Measurements from ENCODE around the gene ABHD12.

The ABHD12 gene

DNA sequence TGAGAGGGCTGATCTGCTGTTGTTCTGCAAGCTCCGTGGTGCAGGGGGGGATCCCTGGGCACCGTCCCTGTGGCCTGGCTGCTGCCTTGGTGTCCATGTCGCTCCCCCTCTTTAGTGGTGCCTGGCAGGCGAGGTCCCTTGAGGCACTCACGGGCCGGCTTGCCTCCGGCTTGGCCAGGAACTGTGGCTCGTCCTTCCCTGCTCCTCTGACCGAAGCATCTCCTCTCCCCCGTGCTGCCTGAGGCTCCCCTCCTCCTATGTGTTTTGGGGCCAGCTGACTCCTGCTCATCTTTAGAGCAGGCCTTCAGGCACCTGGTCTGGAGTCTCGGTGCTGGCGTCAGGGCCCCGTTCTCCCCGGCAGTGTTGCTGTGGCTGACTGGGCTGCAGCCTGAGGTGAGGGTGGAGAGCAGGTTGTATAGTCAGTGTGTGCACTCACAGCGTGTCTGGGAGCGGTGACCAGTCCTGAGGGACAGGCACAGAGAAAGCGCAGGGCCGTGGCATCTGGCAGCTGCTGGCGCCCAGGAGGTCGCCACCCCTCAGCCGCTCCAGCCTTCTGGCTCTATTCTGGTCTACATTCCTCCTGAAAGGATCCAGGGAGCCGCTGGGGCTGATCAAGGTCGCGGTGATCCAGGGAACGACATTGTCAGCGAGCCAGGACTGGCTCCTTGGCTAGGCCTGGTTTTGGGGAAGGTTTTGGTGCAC, 99.1 kb downstream of the ABHD12 start:
- no peak overlapping the region for H3K4me3 ChIP-seq (replicated peaks; ENCODE audit: insufficient read depth, low read length)
- no peaks in the 10 kb centered on the region for H3K27me3 ChIP-seq (ENCODE audit: insufficient read depth, poor library complexity, severe bottlenecking)
- no peak overlapping the region for H3K27ac ChIP-seq (replicated peaks)
- TF ChIP-seq, protein P1, sequence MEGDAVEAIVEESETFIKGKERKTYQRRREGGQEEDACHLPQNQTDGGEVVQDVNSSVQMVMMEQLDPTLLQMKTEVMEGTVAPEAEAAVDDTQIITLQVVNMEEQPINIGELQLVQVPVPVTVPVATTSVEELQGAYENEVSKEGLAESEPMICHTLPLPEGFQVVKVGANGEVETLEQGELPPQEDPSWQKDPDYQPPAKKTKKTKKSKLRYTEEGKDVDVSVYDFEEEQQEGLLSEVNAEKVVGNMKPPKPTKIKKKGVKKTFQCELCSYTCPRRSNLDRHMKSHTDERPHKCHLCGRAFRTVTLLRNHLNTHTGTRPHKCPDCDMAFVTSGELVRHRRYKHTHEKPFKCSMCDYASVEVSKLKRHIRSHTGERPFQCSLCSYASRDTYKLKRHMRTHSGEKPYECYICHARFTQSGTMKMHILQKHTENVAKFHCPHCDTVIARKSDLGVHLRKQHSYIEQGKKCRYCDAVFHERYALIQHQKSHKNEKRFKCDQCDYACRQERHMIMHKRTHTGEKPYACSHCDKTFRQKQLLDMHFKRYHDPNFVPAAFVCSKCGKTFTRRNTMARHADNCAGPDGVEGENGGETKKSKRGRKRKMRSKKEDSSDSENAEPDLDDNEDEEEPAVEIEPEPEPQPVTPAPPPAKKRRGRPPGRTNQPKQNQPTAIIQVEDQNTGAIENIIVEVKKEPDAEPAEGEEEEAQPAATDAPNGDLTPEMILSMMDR (IDR thresholded peaks at IDR 0.05; ENCODE audit: insufficient read depth, low read length): no peak
- TF ChIP-seq POLR2AphosphoS5 (IDR thresholded peaks at IDR 0.05; ENCODE audit: low read depth): no peak
- TF ChIP-seq, protein P2, sequence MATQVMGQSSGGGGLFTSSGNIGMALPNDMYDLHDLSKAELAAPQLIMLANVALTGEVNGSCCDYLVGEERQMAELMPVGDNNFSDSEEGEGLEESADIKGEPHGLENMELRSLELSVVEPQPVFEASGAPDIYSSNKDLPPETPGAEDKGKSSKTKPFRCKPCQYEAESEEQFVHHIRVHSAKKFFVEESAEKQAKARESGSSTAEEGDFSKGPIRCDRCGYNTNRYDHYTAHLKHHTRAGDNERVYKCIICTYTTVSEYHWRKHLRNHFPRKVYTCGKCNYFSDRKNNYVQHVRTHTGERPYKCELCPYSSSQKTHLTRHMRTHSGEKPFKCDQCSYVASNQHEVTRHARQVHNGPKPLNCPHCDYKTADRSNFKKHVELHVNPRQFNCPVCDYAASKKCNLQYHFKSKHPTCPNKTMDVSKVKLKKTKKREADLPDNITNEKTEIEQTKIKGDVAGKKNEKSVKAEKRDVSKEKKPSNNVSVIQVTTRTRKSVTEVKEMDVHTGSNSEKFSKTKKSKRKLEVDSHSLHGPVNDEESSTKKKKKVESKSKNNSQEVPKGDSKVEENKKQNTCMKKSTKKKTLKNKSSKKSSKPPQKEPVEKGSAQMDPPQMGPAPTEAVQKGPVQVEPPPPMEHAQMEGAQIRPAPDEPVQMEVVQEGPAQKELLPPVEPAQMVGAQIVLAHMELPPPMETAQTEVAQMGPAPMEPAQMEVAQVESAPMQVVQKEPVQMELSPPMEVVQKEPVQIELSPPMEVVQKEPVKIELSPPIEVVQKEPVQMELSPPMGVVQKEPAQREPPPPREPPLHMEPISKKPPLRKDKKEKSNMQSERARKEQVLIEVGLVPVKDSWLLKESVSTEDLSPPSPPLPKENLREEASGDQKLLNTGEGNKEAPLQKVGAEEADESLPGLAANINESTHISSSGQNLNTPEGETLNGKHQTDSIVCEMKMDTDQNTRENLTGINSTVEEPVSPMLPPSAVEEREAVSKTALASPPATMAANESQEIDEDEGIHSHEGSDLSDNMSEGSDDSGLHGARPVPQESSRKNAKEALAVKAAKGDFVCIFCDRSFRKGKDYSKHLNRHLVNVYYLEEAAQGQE (IDR thresholded peaks at IDR 0.05; ENCODE audit: insufficient replicate concordance, low read depth): no peak
- DNase-seq (ENCODE audit: low read depth in 1 of 2, low spot score in 1 of 2): no peak

DNA sequence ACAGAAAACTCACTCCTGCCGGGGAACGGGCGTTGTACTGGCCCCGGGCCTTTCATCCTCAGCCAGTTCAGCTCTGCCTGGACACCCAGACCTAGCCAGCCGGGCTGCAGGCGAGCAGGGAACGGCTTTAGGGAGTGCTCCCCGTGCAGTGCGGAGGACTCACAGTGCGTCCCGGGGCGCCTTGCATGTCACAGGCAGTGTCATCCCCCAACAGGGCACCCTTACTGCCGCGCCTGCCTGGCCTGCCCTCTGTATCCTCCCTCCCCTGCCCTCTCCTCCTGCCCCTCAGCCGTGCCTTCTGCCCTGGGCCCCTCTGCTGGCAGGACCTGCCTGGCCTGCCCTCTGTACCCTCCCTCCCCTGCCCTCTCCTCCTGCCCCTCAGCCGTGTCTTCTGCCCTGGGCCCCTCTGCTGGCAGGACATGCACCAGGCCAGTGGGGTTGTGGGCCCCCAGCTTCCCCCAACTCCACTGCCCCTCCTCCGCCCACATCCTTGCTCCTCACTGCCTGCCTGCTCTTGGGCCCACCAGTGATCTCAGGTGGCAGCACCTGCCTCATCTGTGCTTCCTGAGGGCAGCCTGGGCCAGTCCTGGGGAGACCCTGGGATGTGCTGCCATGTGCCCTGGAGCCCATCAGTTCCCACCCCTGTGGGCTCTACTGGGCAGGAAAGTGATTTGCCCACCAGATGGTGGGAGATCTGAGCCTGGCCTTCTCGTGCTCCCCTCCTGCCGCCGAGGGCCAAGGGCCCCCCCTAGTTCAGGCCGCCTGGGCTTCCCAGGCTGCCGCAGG, 99.8 kb downstream of the ABHD12 start:
- Histone ChIP-seq H3K27ac (replicated peaks) (no peak overlapping the region), H3K4me3 (replicated peaks; ENCODE audit: insufficient read depth, low read length) (no peak overlapping the region), H3K27me3 (ENCODE audit: insufficient read depth, poor library complexity, severe bottlenecking) (no peaks in the 10 kb centered on the region)
- TF ChIP-seq POLR2AphosphoS5 (IDR thresholded peaks at IDR 0.05; ENCODE audit: low read depth) (no peak), GABPA (IDR thresholded peaks at IDR 0.05; ENCODE audit: low read depth) (no peak), SPI1 (IDR thresholded peaks at IDR 0.05; ENCODE audit: borderline replicate concordance, low read depth) (no peak)
- TF ChIP-seq, protein P1 (IDR thresholded peaks at IDR 0.05; ENCODE audit: insufficient read depth, low read length): no peak
- TF ChIP-seq, protein P2 (IDR thresholded peaks at IDR 0.05; ENCODE audit: insufficient replicate concordance, low read depth): no peak
- no peak for DNase-seq (ENCODE audit: low read depth in 1 of 2, low spot score in 1 of 2)

DNA sequence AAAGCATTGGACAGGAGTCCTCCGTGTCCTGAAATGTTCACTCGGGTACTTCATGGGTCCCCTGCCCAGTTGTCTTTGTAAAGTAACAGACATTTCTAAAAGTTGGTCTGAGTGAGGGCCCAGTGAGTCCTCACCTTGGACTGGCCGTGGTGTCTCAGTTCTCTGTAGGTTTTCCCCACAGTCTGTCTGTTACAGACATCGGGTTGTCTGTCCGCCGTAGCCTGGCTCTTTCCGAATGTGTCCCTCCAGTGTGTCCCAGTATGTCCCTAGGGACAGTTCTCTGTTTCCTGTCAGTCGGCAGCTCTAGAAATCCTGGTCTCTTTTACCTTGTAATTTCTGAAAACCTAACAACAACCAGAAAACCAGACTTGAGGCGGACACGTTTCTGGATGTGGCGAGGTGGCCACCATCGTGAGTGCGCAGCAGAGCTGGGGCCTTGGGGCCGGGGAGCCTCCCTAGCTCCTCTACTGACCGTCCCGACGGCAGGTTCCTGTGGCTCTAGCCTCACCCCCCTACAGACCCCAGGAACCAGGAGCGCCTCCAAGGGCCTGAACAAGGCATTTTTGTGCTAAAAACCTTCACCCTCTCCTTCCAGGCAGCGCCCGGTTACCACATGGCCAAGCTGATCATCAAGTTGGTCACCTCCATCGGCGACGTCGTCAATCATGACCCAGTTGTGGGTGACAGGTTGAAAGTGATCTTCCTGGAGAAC, 100.6 kb downstream of the ABHD12 start:
- Histone ChIP-seq H3K27ac (replicated peaks) (no peak overlapping the region), H3K27me3 (ENCODE audit: insufficient read depth, poor library complexity, severe bottlenecking) (no peaks in the 10 kb centered on the region), H3K4me3 (replicated peaks; ENCODE audit: insufficient read depth, low read length) (no peak overlapping the region)
- no peak for TF ChIP-seq GABPA (IDR thresholded peaks at IDR 0.05; ENCODE audit: low read depth)
- TF ChIP-seq, protein P1 (IDR thresholded peaks at IDR 0.05; ENCODE audit: insufficient read depth, low read length): no peak
- no peak for TF ChIP-seq POLR2AphosphoS5 (IDR thresholded peaks at IDR 0.05; ENCODE audit: low read depth)
- TF ChIP-seq, protein P2 (IDR thresholded peaks at IDR 0.05; ENCODE audit: insufficient replicate concordance, low read depth): no peak
- no peak for TF ChIP-seq SPI1 (IDR thresholded peaks at IDR 0.05; ENCODE audit: borderline replicate concordance, low read depth)
- DNase-seq (ENCODE audit: low read depth in 1 of 2, low spot score in 1 of 2): no peak
